GM19372 (cell line): ENCODE data around the gene EID2.

Experiments used
- ATAC-seq: cut with Tn5 transposase; IDR thresholded peaks from one replicate; pipeline ENCODE4 v1.9.1; 2021; ENCODE audit warnings: mild to moderate bottlenecking, low read depth, moderate library complexity; ENCODE audit not compliant: unreplicated experiment

EID2 gene

DNA sequence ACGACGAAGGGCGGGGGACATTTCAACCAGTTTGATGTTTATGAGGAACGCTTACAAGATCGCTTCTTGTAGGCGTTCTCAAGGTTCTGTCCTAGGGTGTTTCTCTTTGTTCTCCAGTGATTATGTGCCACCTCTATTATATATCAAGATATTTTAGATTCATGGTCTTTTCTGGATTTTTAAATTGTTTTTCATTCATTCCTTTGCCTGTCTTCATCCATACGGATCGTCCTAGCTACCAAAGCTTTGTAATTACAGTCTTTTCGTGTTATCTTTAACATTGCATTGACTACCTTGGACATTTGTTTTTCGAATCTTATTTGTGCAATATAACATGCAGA, 342 bp upstream of the EID2 start:
- ATAC-seq: no peak

GRCh38 chr19:39539165-39539517, 820 bp downstream of the EID2 start:
- no peak for ATAC-seq

- no peak for ATAC-seq
Observed at GRCh38 chr19:39533791-39534190, 6.2 kb downstream of the EID2 start.

- no peak for ATAC-seq
Observed at GRCh38 chr19:39533003-39533512, 6.9 kb downstream of the EID2 start.

DNA sequence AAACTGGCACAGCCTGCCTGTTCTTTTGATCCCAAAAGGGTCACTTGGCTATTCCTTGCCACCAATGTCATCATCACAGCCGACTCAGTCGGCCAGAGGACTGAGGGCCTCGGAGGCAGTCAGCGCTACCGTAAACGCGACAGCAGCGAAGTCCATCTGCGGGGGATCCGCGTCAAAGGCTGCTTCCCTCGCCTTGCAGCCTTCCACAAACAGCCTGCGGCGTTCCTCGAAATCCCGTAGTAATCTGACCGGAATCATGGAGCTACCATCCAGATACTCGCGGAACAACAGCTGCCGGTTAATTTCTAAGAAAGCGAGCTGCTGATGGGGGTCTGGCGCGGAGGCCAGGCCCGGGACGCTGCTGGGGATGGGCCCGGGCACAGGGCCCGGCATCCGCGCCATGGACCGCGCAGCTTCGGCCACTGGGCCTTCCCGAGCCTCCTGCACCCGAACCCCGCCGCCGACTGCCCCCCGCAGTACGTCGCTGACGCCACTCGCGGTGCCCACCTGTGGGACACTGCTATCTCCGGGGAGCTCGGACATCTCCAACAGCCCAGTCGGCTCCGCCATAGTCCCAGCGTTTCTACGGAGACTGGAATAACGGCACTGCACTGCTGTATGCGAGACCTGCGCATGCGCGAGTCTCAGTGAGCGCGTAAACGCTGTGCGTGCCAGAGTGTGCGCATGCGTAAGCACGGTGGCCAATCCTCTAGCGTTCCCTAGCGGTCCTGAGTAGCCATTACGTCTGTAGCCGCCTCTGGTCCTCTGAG, 7.5 kb downstream of the EID2 start, which contains the start of gene EID2B:
TSS of gene EID2B (minus strand) at position 620 of the 770 bp plus-strand sequence. CDS start at position 570, 50 bp downstream.
- peak; percentile 89 for ATAC-seq

GRCh38 chr19:39531834-39532232, 8.1 kb downstream of the EID2 start:
- no peak for ATAC-seq

DNA sequence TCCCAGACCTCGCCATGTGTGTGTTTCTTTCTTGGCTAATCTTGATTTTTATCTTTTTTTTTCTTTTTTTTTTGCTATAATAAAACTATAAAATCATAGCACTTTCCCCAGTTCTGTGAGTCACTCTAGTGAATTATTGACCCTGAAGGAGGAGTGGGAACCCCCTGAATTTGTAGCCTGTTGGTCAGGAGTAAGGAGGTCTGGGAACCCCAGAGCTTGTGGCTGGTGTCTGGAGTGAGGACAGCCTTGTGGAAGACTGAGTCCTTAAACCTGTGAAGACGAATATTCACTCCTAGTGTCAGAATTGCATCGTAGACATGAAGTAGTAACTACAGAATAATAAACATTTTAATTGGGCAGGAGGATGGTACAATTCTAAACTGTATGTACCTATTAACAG, 14.8 kb downstream of the EID2 start:
- no peak for ATAC-seq

GRCh38 chr19:39524495-39524894, 15.5 kb downstream of the EID2 start:
- ATAC-seq: no peak

- ATAC-seq: no peak
Observed at GRCh38 chr19:39520541-39521484, 19.1 kb downstream of the EID2 start.

- ATAC-seq: no peak
Observed at GRCh38 chr19:39518975-39519374, 21.0 kb downstream of the EID2 start.

DNA sequence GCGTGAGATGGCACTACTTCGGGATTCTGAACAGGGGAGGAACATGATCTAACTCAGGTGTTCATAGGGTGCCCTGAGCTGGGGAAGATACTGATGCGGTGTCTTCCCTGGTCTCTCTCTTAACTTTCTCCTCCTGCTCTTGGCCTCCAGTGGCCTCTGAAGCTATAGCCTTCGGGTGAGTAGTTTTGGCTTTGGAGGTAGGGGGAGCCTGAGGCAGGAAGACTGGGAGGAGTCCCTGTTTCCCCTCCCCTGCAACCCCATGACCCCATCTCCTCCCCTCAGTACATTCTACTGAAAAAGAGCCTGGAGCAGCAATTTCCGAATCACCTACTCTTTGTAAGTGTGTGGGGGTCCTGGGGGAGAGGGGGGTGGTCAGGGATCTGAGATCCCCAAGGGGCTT, 21.5 kb downstream of the EID2 start:
- no peak for ATAC-seq

- ATAC-seq: no peak
Observed at GRCh38 chr19:39517432-39517831, 22.5 kb downstream of the EID2 start.

DNA sequence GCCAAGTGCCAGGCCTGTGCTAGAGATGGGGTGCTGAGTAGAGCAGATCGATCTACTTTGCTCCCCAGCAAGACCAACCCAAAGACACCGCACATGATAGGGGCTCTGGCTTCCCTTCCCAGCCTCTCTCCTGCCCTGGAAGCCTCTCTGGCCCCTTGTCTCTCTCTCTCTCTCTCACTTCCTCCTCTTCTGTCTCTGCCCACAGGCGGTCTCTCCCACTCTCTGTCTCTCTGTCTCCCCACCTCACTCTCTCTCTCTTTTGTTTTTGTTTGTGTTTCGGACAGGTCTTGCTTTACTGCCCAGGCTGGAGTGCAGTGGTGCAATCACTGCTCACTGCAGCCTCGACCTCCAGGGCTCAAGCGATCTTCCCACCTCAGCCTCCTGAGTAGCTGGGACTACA, 23.7 kb downstream of the EID2 start:
- ATAC-seq: no peak

DNA sequence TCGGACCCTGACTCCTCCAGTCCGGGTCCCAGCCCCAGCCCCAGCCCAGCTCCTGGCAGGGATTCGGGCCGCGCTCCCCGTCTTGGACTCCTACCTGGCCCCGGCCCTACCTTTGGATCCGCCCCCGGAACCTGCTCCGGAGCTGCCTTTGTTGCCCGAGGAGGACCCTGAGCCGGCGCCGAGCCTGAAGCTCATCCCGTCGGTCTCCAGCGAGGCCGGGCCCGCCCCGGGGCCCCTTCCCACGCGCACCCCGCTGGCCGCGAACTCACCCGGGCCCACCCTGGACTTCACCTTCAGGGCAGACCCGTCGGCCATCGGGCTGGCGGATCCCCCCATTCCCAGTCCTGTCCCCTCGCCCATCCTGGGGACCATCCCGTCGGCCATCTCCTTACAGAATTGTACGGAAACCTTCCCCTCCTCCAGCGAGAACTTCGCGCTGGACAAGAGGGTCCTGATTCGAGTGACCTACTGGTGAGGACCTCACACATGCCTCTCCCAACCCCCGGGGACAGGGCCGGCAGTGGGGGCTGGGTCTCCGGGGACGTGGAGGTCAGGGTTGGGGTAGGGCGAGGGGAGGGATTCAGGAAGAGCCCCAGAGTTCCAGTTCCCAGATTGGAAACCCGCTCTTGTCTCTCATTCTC, 24.3 kb downstream of the EID2 start:
- no peak for ATAC-seq

DNA sequence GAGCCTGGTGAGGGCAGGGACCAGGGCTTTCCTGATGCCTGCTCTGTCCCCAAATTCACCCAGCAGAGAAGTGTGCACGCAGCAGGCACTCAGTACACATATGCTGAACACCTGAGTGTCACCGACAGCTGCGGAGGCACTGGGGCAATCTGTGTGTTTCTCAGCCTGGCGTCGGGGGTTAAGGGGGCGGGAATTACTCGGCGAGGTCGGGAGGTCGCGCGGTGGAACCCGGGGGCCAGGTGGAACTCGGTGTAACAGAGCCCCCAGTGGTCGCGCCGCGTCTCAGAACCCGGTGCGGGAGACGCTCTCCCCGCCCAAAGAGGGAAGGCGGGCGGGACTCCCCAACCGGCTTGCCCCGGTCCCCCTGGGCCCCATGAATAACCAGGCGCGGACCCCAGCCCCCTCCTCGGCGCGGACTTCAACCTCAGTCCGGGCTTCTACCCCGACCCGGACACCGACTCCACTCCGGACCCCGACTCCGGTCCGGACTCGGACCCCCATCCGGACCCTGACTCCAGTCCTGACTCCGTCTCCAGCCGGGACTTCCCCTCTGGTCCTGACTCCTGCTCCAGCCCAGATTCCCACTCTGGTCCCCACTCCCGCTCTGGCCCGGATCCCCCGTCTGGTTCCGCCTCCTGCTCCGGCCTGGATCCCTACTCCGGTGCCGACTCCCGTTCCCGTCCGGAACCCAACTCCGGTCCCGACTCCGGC, 25.0 kb downstream of the EID2 start, which contains the start of gene SELENOV:
TSS of gene SELENOV (plus strand) at position 300 of the 711 bp plus-strand sequence. CDS start at position 374, 74 bp downstream.
- no peak for ATAC-seq

DNA sequence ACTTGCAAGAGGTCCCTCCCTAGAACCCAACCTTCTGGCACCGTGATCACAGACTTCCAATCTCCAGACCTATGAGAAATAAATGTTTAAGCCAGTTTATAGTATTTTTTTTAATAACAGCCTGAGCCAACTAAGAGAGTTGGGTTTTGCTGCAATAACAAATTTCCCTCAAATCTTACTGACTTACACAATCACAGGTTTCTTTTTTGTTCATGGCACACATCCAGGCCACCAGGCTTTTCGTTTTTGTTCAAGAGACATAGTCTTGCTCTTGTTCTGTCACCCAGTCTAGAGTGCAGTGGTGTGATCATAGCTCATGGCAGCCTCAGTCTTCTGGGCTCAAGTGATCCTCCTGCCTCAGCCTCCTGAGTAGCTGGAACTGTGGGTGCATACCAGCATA, 27.0 kb downstream of the EID2 start:
- no peak for ATAC-seq

DNA sequence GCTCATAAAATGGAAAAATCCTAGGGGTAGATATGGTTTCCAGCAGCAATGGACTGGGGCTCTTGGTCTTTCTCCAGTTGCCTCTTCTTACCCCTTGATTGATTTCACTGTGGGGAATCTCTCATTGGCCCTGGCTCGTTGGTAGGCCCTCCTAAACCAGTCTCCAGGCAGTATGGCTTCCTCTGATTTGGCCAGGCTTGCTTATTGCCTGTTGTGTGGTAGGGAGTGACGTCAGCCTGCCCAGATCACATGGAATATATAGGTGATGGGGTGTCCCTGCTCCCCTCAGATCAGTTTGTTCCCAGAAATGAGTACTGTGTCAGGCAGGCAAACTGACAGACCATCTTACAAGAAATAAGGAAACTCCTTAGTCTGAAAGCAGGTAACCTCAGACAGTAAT, 30.7 kb downstream of the EID2 start:
- no peak for ATAC-seq

DNA sequence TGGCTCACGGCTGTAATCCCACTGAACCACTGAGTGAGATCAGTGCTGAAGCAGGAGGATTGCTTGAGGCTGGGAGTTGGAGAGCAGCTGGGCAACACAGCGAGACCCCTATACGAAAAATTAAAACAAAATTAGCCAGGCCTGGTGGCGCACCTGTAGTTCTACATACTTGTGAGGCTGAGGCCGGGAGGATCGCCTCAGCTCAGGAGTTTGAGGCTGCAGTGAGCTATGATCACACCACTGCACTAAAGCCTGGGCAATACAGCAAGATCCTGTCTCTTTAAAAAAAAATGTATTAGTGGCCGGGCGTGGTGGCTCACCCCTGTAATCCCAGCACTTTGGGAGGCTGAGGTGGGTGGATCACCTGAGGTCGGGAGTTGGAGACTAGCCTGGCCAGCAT, 31.3 kb downstream of the EID2 start:
- no peak for ATAC-seq

DNA sequence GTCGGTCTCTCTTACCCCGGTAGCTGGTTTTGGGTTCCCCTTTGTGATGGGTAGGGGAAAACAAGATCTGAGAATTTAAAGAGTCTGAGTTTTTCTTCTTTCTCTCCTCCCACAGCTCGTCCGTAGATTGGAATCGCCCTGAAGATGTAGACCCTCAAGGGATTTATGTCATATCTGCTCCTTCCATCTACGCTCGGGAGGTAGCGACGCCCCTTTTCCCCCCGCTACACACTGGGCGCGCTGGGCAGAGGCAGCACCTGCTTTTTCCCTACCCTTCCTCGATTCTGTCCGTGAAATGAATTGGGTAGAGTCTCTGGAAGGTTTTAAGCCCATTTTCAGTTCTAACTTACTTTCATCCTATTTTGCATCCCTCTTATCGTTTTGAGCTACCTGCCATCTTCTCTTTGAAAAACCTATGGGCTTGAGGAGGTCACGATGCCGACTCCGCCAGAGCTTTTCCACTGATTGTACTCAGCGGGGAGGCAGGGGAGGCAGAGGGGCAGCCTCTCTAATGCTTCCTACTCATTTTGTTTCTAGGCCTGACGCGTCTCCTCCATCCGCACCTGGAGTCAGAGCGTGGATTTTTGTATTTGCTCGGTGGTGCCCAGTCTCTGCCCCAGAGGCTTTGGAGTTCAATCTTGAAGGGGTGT, 32.1 kb downstream of the EID2 start:
- no peak for ATAC-seq
